Sigmoid colon (tissue), 7 donors: Measurements from ENCODE around the gene CDK19. TPM values are rescaled to one million over a fixed set of nuclear protein-coding genes. Genes with fewer than 3 reads are reported as not detected.

Experiments
- DNase-seq: peaks from one replicate; pipeline ENCODE4 v3.0.0-alpha.2; 2019
- H3K27ac ChIP-seq, 4 donors: fragments of 200-600 bp; sonication (generic); one replicate each; pipeline ENCODE4 v1.5.1; 2016 to 2019; ENCODE audit warnings: mild to moderate bottlenecking in 1 of 4
- H3K27me3 ChIP-seq, 3 donors: fragments of 200-600 bp; sonication (generic); one replicate each; pipeline ENCODE4 v1.5.1; 2019; ENCODE audit warnings: mild to moderate bottlenecking in 1 of 3
- H3K36me3 ChIP-seq, 4 donors: fragments of 200-600 bp; sonication (generic); one replicate each; pipeline ENCODE4 v1.5.1; 2016 to 2019
- H3K4me1 ChIP-seq, 4 donors: fragments of 200-600 bp; sonication (generic); one replicate each; pipeline ENCODE4 v1.5.1; 2017 to 2019
- H3K4me3 ChIP-seq, 4 donors: fragments of 200-600 bp; sonication (generic); one replicate each; pipeline ENCODE4 v1.5.1; 2017 to 2019; ENCODE audit warnings: mild to moderate bottlenecking in 2 of 4, moderate library complexity in 1 of 4
- H3K9me3 ChIP-seq, 4 donors: fragments of 200-600 bp in 3 of 4; sonication (generic) in 3 of 4; one replicate each; pipeline versions ENCODE4 v1.5.1 to v1.6.1; 2013 to 2019
- EP300 ChIP-seq, 4 donors: sonication (generic); formaldehyde crosslinking; IDR thresholded peaks; one replicate each; pipeline ENCODE4 v1.6.1; 2017; ENCODE audit warnings: antibody characterized with exemption in 4 of 4
- POLR2A ChIP-seq, 2 donors: fragments of 450-650 bp; IDR thresholded peaks; one replicate each; pipeline ENCODE4 v1.6.1; 2016; ENCODE audit warnings: antibody characterized with exemption in 2 of 2, mild to moderate bottlenecking in 2 of 2, moderate library complexity in 2 of 2
- POLR2AphosphoS5 ChIP-seq, 4 donors: sonication (generic); formaldehyde crosslinking; IDR thresholded peaks; one replicate each; pipeline ENCODE4 v1.6.1; 2017; ENCODE audit warnings: antibody characterized with exemption in 4 of 4
- WGBS, 2 donors: extraction: QIAGEN DNeasy Blood & Tissue Kit; methylation state at CpG; one replicate each; pipeline ENCODE4 v1.1.7; 2013; 5-methylcytosine and 5-hydroxymethylcytosine counted together
- intact Hi-C: fragments of 100-400 bp; cut with DNase I; formaldehyde crosslinking; loops from one replicate; pipeline ENCODE4 v1.15.1; 2023
- polyA plus RNA-seq, 3 donors: library from polyadenylated mRNA; stranded (reverse); fragments of 200-250 nt; gene quantifications; one replicate each; pipeline ENCODE4 v1.2.3, GENCODE V29; 2013
- total RNA-seq, 4 donors: library from RNA; depleted of rRNA; stranded (reverse); fragments of >200 nt; gene quantifications; one replicate each; pipeline ENCODE4 v1.1.0, GENCODE V29; 2016
- TF ChIP-seq, protein P1 (sequence below), 4 experiments: fragments of 450-650 bp in 3 of 4; fragments of 200-600 bp in 1 of 4; IDR thresholded peaks; one replicate each; pipeline ENCODE4 v1.5.1; 2016 to 2019; ENCODE audit warnings: antibody characterized with exemption in 4 of 4, mild to moderate bottlenecking in 3 of 4, moderate library complexity in 2 of 4
- donor health status: healthy with polysubstance abuse.
- donor health status: Bipolar disorder and iron deficiency.
- donor health status: healthy.

Gene CDK19
- total and polyA plus RNA-seq, 7 donors = 6.7 to 17.8 (median 12.1) TPM

DNA sequence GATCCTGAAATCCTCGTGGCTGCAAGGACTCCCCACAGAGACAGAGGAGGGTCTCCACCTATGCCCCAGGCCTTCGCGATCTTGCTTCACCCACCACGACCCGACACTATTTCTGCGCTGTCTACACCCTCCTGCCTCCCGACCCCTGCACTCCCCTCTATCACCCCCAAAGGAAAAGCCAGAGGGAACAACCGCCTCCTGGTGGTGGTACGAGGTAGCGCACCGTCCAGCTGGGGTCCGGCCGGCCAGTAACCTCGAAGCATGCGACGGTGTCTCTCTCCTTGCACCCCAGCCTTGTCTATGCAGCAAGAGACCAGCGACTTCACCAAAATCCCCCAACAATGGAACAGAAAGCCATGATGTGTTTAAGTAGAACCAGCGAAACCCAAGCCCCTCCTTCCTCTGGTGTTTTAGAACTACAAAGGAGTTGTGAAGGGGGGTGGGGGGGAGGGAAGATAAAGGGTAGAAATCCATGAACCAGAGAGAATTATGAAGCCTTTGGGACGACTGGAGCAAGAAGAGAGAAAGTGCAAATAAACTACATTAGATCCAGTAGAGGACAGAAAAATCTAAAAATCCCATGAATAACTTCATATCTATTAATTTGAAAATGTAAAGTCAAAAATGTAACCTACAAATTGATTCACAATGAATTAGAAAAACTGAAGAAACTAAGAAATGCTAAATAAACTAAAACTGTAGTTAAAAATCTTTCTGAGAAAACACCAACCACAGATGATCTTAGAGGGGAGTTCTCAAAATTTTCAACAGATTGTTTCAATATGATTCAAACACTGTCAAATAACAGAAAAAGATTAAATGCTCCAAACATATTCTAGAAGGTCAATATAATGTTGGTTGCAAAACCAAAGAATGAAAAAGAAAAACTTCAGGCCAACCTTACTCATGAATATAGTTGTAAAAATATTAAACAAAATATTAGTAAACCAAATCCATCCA lies 168.0 kb downstream of the CDK19 start:
- no peaks in the 10 kb centered on the region for H3K27me3 ChIP-seq
- no peak for DNase-seq
- H3K4me3 ChIP-seq = no peak overlapping the region
- peaks cover 0 to 11% (median 4%) of the 10 kb centered on the region in 4 donors for H3K36me3 ChIP-seq
- intact Hi-C loops = no loop called here
- no peak overlapping the region for H3K27ac ChIP-seq
- H3K4me1 ChIP-seq = no peaks in the 10 kb centered on the region
- 88 to 93% methylated on average over 19 of the region's 19 CpGs for WGBS, 2 donors
- H3K9me3 ChIP-seq = no peaks in the 10 kb centered on the region
- TF ChIP-seq EP300 (IDR thresholded peaks at IDR 0.05) = no peak
- TF ChIP-seq, protein P1, sequence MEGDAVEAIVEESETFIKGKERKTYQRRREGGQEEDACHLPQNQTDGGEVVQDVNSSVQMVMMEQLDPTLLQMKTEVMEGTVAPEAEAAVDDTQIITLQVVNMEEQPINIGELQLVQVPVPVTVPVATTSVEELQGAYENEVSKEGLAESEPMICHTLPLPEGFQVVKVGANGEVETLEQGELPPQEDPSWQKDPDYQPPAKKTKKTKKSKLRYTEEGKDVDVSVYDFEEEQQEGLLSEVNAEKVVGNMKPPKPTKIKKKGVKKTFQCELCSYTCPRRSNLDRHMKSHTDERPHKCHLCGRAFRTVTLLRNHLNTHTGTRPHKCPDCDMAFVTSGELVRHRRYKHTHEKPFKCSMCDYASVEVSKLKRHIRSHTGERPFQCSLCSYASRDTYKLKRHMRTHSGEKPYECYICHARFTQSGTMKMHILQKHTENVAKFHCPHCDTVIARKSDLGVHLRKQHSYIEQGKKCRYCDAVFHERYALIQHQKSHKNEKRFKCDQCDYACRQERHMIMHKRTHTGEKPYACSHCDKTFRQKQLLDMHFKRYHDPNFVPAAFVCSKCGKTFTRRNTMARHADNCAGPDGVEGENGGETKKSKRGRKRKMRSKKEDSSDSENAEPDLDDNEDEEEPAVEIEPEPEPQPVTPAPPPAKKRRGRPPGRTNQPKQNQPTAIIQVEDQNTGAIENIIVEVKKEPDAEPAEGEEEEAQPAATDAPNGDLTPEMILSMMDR (IDR thresholded peaks at IDR 0.05) = peak in 1 of 4 experiments; percentile 23

DNA sequence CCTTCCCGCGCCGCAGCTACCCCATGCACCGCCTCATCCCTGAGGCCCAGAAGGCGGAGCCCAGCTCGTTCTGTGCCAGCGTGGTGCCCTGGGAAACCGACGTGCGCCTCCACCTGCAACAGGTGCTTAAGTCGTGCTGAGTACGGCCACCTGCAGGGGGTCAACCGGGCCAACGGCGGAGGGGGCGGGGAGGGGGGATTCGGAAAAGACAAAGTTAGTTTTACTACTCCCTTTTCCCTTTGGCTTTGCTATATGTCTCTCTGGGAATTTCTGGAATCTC lies 168.9 kb downstream of the CDK19 start:
- Histone ChIP-seq H3K9me3 (no peaks in the 10 kb centered on the region), H3K4me1 (no peaks in the 10 kb centered on the region), H3K27me3 (no peaks in the 10 kb centered on the region), H3K4me3 (no peak overlapping the region), H3K36me3 (peaks cover 0 to 11% (median 4%) of the 10 kb centered on the region in 4 donors), H3K27ac (no peak overlapping the region)
- WGBS, 2 donors = 92 to 96% methylated on average over 17 of the region's 17 CpGs
- TF ChIP-seq, protein P1 (IDR thresholded peaks at IDR 0.05) = no peak
- TF ChIP-seq POLR2A (IDR thresholded peaks at IDR 0.05) (no peak), POLR2AphosphoS5 (IDR thresholded peaks at IDR 0.05) (no peak), EP300 (IDR thresholded peaks at IDR 0.05) (no peak)
- intact Hi-C loops = no loop called here
- no peak for DNase-seq

DNA sequence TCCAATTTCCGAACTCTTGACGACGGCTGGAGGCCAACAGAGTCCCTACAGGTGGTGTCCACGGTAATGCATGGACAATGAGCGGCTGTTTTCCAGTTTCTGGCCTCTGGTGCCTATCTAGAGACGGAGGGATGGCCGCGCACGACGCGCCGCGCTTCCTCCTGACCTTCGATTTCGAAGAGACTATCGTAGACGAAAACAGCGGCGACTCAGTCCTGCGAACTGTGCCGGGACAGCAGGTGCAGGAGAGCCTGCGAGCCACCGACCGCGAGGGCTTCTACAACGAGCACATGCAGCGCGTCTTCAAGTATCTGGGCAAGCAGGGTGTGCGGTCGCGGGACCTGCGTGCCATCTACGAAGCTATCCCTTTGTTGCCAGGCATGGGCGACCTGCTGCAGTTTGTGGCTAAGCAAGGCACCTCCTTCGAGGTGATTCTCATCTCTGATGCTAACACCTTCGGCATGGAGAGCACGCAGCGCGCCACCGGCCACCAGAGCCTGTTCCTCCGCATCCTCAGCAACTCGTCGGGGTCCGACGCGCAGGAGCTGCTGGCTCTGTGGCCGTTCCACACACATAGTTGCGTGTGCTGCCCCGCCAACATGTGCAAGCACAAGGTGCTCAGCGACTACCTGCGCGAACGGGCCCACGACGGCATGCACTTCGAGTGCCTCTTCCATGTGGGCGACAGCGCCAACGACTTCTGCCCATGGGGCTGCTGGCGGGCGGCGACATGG lies 169.4 kb downstream of the CDK19 start:
- no peaks in the 10 kb centered on the region for H3K9me3 ChIP-seq
- intact Hi-C loops = no loop called here
- 97% methylated on average over 62 of the region's 62 CpGs for WGBS, 2 donors
- no peak for DNase-seq
- H3K4me3 ChIP-seq = no peak overlapping the region
- no peaks in the 10 kb centered on the region for H3K27me3 ChIP-seq
- H3K27ac ChIP-seq = no peak overlapping the region
- H3K4me1 ChIP-seq = no peaks in the 10 kb centered on the region
- peaks cover 0 to 11% (median 4%) of the 10 kb centered on the region in 4 donors for H3K36me3 ChIP-seq
- TF ChIP-seq, protein P1 (IDR thresholded peaks at IDR 0.05) = no peak
- TF ChIP-seq EP300 (IDR thresholded peaks at IDR 0.05) (no peak), POLR2AphosphoS5 (IDR thresholded peaks at IDR 0.05) (no peak), POLR2A (IDR thresholded peaks at IDR 0.05) (no peak)

DNA sequence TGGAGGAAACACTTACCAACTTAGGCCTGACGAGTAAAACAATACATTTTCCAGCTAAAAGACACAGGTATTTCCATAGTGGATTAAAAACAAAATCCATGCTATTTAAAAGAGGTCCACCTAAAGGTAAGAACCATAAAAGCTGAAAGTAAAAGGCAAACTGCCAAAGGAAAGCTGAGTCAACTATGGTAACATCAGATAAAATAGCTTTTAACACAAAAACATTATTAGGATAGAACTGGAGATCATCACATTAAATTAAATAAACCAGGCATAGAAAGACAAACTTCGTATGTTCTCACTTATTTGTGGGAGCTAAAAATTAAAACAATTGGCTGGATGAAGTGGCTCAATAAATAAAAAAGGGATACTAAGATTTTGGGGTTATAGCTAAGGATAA lies 172.1 kb downstream of the CDK19 start:
- no peak for DNase-seq
- Histone ChIP-seq H3K4me3 (no peak overlapping the region), H3K4me1 (no peaks in the 10 kb centered on the region), H3K27me3 (no peaks in the 10 kb centered on the region), H3K9me3 (no peaks in the 10 kb centered on the region), H3K27ac (no peak overlapping the region), H3K36me3 (peaks cover 0 to 11% (median 4%) of the 10 kb centered on the region in 4 donors)
- TF ChIP-seq POLR2AphosphoS5 (IDR thresholded peaks at IDR 0.05) = no peak
- TF ChIP-seq, protein P1 (IDR thresholded peaks at IDR 0.05) = no peak
- TF ChIP-seq POLR2A (IDR thresholded peaks at IDR 0.05) = no peak
- no peak for TF ChIP-seq EP300 (IDR thresholded peaks at IDR 0.05)
- intact Hi-C loops = no loop called here
- 75 to 79% methylated on average over 2 of the region's 2 CpGs for WGBS, 2 donors
